ENCODE results near the gene TMEM165. TPM values are rescaled to one million over a fixed set of nuclear protein-coding genes. Genes with fewer than 3 reads are reported as not detected.
A peak's percentile ranks its signal among the peaks of the same experiment; 100 is the strongest.
"Not testable (repeated sequence)": the region's sequence is repeated elsewhere in the genome, so short reads cannot be mapped to it uniquely, and the experiment has no call there.

Gene TMEM165
- total and polyA plus RNA-seq, 2 donors from 2014 or later, result 43.2 to 114 TPM

GRCh38 chr4:55346851-55347255 is 48.9 kb upstream of the TMEM165 start:
- H3K4me3 ChIP-seq (ENCODE audit: low read length in 3 of 3), result peak overlapping the region; percentile 45 to 91 (median 70)
- H3K36me3 ChIP-seq (ENCODE audit: control insufficient read depth in 2 of 3, insufficient read depth in 3 of 3, low read length in 3 of 3), result no peaks in the 10 kb centered on the region
- no peaks in the 10 kb centered on the region for H3K9me3 ChIP-seq (ENCODE audit: control insufficient read depth in 2 of 3, insufficient read depth in 1 of 3, low read length in 3 of 3)
- no peak for TF ChIP-seq CTCF (IDR thresholded peaks at IDR 0.05; ENCODE audit: borderline replicate concordance, extremely low read depth, insufficient read depth)
- H3K9ac ChIP-seq (ENCODE audit: low read length in 3 of 3), result peak overlapping the region; percentile 35 to 93 (median 80)
- no peaks in the 10 kb centered on the region for H3K27me3 ChIP-seq (ENCODE audit: control insufficient read depth, insufficient read depth, low read length)
- DNase-seq (no peak), FAIRE-seq (no peak)
- intact Hi-C loops (cut with DNase I), result no loop called here
- peaks cover 0 to 4% (median 0%) of the 10 kb centered on the region in 3 donors for H3K4me1 ChIP-seq (ENCODE audit: control insufficient read depth in 2 of 3, insufficient read depth in 2 of 3, low read depth in 1 of 3, low read length in 3 of 3)
- peak overlapping the region; percentile 94 to 95 for H3K27ac ChIP-seq (ENCODE audit: low read depth in 2 of 2, low read length in 2 of 2)

- no peaks in the 10 kb centered on the region for H3K36me3 ChIP-seq (ENCODE audit: control insufficient read depth in 2 of 3, insufficient read depth in 3 of 3, low read length in 3 of 3)
- no peaks in the 10 kb centered on the region for H3K27me3 ChIP-seq (ENCODE audit: control insufficient read depth, insufficient read depth, low read length)
- no peaks in the 10 kb centered on the region for H3K9me3 ChIP-seq (ENCODE audit: control insufficient read depth in 2 of 3, insufficient read depth in 1 of 3, low read length in 3 of 3)
- H3K9ac ChIP-seq (ENCODE audit: low read length in 3 of 3), result no peak overlapping the region
- no peak overlapping the region for H3K4me3 ChIP-seq (ENCODE audit: low read length in 3 of 3)
- no peak for DNase-seq
- intact Hi-C loops (cut with DNase I), result no loop called here
- TF ChIP-seq CTCF (IDR thresholded peaks at IDR 0.05; ENCODE audit: borderline replicate concordance, extremely low read depth, insufficient read depth), result no peak
- H3K4me1 ChIP-seq (ENCODE audit: control insufficient read depth in 2 of 3, insufficient read depth in 2 of 3, low read depth in 1 of 3, low read length in 3 of 3), result peaks cover 0 to 4% (median 0%) of the 10 kb centered on the region in 3 donors
- FAIRE-seq, result no peak
- no peak overlapping the region for H3K27ac ChIP-seq (ENCODE audit: low read depth in 2 of 2, low read length in 2 of 2)
Observed at GRCh38 chr4:55347610-55348228, 48.0 kb upstream of the TMEM165 start.

- no peak overlapping the region for H3K27ac ChIP-seq (ENCODE audit: low read depth in 2 of 2, low read length in 2 of 2)
- no peaks in the 10 kb centered on the region for H3K9me3 ChIP-seq (ENCODE audit: control insufficient read depth in 2 of 3, insufficient read depth in 1 of 3, low read length in 3 of 3)
- no peak overlapping the region for H3K4me3 ChIP-seq (ENCODE audit: low read length in 3 of 3)
- no peaks in the 10 kb centered on the region for H3K36me3 ChIP-seq (ENCODE audit: control insufficient read depth in 2 of 3, insufficient read depth in 3 of 3, low read length in 3 of 3)
- peaks cover 0 to 4% (median 0%) of the 10 kb centered on the region in 3 donors for H3K4me1 ChIP-seq (ENCODE audit: control insufficient read depth in 2 of 3, insufficient read depth in 2 of 3, low read depth in 1 of 3, low read length in 3 of 3)
- intact Hi-C loops (cut with DNase I), result no loop called here
- FAIRE-seq (no peak), DNase-seq (no peak)
- no peak overlapping the region for H3K9ac ChIP-seq (ENCODE audit: low read length in 3 of 3)
- H3K27me3 ChIP-seq (ENCODE audit: control insufficient read depth, insufficient read depth, low read length), result no peaks in the 10 kb centered on the region
- no peak for TF ChIP-seq CTCF (IDR thresholded peaks at IDR 0.05; ENCODE audit: borderline replicate concordance, extremely low read depth, insufficient read depth)
Observed at GRCh38 chr4:55348466-55348865, 47.3 kb upstream of the TMEM165 start.

- H3K9me3 ChIP-seq (ENCODE audit: control insufficient read depth in 2 of 3, insufficient read depth in 1 of 3, low read length in 3 of 3); FAIRE-seq; intact Hi-C loops (cut with DNase I); H3K4me1 ChIP-seq (ENCODE audit: control insufficient read depth in 2 of 3, insufficient read depth in 2 of 3, low read depth in 1 of 3, low read length in 3 of 3); DNase-seq; H3K9ac ChIP-seq (ENCODE audit: low read length in 3 of 3); H3K27ac ChIP-seq (ENCODE audit: low read depth in 2 of 2, low read length in 2 of 2); H3K4me3 ChIP-seq (ENCODE audit: low read length in 3 of 3); H3K27me3 ChIP-seq (ENCODE audit: control insufficient read depth, insufficient read depth, low read length); H3K36me3 ChIP-seq (ENCODE audit: control insufficient read depth in 2 of 3, insufficient read depth in 3 of 3, low read length in 3 of 3): not testable (repeated sequence)
Observed at GRCh38 chr4:55350870-55351269, 44.9 kb upstream of the TMEM165 start.
